HFF-Myc (cell line): ENCODE data around the gene OBP2A.

Experiments used
- DNase-seq: peaks from one replicate; pipeline ENCODE4 v3.0.0-alpha.2; 2011; ENCODE audit warnings: low read depth; ENCODE audit errors: extremely low read depth
- H3K4me3 ChIP-seq: replicated peaks from 2 replicates; pipeline ENCODE4 v1.5.1; 2011; ENCODE audit warnings: low read depth, mild to moderate bottlenecking, control low read depth, low read length
- TF ChIP-seq, protein P1 (sequence below): IDR thresholded peaks from 2 replicates; pipeline ENCODE4 v1.5.1; 2012; ENCODE audit warnings: mild to moderate bottlenecking, low read depth, low read length, control low read depth; ENCODE audit errors: missing control alignments

Gene OBP2A

DNA sequence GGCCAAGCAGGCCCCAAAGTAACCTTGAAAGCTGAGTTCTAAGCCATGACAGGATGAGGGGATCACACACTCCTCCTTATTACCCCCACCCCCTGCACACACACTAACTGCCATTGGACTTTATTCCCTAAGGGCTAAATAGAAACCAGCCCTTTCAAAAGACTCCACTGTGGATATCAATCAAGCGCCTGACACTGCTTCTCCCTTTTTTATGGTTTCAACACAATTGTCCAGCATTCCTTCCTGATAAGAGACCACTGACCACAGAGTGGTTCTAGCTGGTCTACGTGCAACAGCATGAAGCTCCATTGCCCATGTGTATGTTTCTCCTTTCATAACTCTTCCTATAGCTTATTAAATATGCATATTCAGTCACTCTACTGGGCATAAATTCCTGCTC, 50.3 kb downstream of the OBP2A start:
- TF ChIP-seq, protein P1, sequence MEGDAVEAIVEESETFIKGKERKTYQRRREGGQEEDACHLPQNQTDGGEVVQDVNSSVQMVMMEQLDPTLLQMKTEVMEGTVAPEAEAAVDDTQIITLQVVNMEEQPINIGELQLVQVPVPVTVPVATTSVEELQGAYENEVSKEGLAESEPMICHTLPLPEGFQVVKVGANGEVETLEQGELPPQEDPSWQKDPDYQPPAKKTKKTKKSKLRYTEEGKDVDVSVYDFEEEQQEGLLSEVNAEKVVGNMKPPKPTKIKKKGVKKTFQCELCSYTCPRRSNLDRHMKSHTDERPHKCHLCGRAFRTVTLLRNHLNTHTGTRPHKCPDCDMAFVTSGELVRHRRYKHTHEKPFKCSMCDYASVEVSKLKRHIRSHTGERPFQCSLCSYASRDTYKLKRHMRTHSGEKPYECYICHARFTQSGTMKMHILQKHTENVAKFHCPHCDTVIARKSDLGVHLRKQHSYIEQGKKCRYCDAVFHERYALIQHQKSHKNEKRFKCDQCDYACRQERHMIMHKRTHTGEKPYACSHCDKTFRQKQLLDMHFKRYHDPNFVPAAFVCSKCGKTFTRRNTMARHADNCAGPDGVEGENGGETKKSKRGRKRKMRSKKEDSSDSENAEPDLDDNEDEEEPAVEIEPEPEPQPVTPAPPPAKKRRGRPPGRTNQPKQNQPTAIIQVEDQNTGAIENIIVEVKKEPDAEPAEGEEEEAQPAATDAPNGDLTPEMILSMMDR: no peak
- no peak overlapping the region for H3K4me3 ChIP-seq
- no peak for DNase-seq
